ENCODE measurements around the gene ZNF512B. TPM values are rescaled to one million over a fixed set of nuclear protein-coding genes. Genes with fewer than 3 reads are reported as not detected.
A peak's percentile ranks its signal among the peaks of the same experiment; 100 is the strongest.
"Not testable (repeated sequence)": the region's sequence is repeated elsewhere in the genome, so short reads cannot be mapped to it uniquely, and the experiment has no call there.

ZNF512B gene, protein sequence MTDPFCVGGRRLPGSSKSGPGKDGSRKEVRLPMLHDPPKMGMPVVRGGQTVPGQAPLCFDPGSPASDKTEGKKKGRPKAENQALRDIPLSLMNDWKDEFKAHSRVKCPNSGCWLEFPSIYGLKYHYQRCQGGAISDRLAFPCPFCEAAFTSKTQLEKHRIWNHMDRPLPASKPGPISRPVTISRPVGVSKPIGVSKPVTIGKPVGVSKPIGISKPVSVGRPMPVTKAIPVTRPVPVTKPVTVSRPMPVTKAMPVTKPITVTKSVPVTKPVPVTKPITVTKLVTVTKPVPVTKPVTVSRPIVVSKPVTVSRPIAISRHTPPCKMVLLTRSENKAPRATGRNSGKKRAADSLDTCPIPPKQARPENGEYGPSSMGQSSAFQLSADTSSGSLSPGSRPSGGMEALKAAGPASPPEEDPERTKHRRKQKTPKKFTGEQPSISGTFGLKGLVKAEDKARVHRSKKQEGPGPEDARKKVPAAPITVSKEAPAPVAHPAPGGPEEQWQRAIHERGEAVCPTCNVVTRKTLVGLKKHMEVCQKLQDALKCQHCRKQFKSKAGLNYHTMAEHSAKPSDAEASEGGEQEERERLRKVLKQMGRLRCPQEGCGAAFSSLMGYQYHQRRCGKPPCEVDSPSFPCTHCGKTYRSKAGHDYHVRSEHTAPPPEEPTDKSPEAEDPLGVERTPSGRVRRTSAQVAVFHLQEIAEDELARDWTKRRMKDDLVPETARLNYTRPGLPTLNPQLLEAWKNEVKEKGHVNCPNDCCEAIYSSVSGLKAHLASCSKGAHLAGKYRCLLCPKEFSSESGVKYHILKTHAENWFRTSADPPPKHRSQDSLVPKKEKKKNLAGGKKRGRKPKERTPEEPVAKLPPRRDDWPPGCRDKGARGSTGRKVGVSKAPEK
- 10 to 100 TPM in 1 of 2 donors, 1 to 10 TPM in 1; 10.0 to 21.4 TPM for total RNA-seq

DNA sequence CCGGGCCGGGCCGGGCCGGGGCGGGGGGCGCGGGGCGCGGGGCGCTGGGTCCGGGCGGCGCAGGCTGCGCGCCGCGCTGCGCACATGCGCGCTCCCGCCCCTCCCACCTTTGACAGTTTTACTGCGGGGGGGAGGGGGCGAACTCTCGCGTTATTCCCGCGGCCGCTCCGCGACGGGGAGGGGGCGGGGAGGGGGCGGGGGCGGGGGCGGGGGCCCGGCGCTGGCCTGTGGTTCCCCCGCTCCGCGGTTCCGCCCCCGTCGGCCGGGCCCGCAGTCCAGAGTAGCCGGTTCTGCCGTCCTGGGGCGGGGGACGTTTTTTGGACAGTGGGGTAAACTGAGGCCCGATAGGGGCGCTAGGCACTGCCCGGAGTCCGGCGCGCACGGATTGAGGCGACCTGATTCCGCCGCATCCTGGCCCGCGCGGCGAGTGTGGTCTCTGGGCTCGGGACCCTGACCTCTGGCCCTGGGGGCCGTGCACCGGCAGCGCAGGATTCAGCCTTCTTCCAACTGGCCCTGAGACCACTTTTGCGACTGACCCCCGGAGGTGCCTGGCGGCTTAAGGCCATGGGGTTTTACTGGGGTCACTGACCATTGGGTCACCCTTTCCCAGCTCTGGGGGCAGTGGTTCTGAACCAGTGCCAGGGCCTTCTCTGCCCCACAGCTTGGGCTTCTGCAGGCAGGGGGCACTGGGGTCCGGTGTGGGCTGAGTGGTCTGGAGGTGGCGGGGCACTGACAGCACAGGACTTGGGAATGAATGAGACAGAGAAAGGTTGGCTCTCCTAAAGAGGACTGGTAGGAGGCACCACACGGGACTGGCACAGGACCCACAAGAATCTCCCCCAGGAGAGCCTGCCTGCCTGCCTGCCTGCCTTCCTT lies at the start of gene ZNF512B:
Gene ZNF512B (minus strand): TSS at position 93 of the 876 bp plus-strand sequence. CDS start 1,980 bp downstream, outside the sequence.
- peak; percentile 58 to 72 for DNase-seq (ENCODE audit: low spot score in 2 of 2)
- peak within 1 kb of the TSS; percentile 87 to 88 for H3K27ac Mint-ChIP-seq
- H3K9me3 Mint-ChIP-seq = no peaks in the 10 kb centered on the region
- peak; percentile 50 to 73 for ATAC-seq
- peaks cover 12 to 23% of the 10 kb centered on the region in 2 donors for H3K36me3 Mint-ChIP-seq

DNA sequence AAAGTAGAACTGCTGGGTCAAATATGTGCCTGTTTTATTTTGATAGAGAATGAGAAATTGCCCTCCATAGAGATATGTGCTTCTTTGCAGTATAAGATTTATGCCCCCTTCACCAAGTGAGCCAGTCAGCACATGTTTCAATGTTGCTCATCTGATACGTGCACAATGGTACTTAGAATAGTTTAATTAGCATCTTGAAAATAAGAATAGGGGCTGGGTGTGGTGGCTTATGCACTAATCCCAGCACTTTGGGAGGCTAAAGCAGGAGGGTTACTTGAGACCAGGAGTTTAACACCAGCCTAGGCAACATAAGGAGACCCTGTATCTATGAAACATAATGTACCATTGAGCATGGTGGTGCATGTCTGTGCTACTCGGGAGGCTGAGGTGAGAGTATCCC lies 45.9 kb upstream of the ZNF512B start:
- Mint-ChIP-seq H3K27ac (peak overlapping the region; percentile 24 to 79), H3K9me3 (no peaks in the 10 kb centered on the region), H3K36me3 (peaks cover 37 to 55% of the 10 kb centered on the region in 2 donors)
- DNase-seq (ENCODE audit: low spot score in 2 of 2) (no peak), ATAC-seq (no peak)

DNA sequence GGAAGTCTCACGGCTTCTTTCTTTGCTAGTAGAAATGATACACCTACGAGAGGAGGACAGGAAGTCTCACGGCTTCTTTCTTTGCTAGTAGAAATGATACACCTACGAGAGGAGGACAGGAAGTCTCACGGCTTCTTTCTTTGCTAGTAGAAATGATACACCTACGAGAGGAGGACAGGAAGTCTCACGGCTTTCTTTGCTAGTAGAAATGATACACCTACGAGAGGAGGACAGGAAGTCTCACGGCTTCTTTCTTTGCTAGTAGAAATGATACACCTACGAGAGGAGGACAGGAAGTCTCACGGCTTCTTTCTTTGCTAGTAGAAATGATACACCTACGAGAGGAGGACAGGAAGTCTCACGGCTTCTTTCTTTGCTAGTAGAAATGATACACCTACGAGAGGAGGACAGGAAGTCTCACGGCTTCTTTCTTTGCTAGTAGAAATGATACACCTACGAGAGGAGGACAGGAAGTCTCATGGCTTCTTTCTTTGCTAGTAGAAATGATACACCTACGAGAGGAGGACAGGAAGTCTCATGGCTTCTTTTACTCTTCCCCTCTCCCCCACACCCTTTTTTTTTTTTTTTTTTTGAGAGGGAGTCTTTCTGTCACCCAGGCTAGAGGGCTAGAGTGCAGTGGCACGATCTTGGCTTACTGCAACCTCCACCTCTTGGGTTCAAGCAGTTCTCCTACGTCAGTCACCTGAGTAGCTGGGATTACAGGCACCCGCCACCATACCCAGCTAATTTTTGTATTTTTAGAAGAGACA lies 42.8 kb upstream of the ZNF512B start:
- peaks cover 51 to 63% of the 10 kb centered on the region in 2 donors for H3K36me3 Mint-ChIP-seq
- peak overlapping the region; percentile 90 to 95 for H3K27ac Mint-ChIP-seq
- not testable (repeated sequence) for H3K9me3 Mint-ChIP-seq; DNase-seq (ENCODE audit: low spot score in 2 of 2); ATAC-seq

DNA sequence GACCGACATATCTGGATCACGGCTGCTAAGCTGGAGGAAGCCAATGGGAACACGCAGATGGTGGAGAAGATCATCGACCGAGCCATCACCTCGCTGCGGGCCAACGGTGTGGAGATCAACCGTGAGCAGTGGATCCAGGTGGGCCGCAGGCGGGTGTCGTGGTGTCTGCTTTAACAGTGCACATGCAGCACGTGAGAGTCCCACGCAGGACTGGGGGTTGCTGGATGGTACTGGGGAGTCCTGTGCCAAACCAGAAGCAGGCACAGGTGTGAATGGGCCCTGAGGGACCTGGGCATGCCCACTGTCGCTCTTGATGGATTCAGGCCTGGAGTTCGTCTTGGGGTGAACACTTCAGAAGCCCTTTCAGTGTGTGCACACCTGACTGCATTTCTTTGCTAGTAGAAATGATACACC lies 41.6 kb upstream of the ZNF512B start:
- Mint-ChIP-seq H3K27ac (peak overlapping the region; percentile 44 to 84), H3K36me3 (peaks cover 48 to 57% of the 10 kb centered on the region in 2 donors), H3K9me3 (peaks cover 5 to 10% of the 10 kb centered on the region in 2 donors)
- ATAC-seq (peak in 1 of 2 donors; percentile 48), DNase-seq (ENCODE audit: low spot score in 2 of 2) (peak in 1 of 2 donors; percentile 16)

DNA sequence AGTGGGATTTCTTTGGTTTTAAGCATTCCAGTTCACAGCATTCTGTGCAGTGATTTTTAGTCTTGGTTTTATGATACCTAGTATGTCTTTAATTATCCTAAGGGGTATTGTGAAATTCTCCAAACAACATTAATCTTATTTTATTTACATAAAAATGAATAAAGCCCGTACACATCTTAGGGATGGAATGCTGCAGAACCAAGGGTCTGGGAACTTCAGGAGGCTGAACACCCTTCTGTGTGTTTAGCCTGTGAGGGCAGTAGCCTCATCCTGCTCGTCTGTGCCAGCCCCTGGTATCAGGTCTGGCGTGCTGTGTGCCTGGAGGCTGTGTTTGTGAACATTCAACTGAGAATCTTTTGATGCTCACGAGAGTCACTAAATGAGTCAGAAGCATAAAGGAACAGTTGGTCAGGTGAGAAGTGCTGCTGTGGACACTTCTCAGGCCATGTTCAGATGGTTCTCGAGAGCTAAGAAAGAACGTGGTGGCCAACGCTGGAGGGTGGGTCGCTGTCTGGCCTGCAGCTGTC lies 41.0 kb upstream of the ZNF512B start:
- no peak for DNase-seq (ENCODE audit: low spot score in 2 of 2)
- peaks cover 49 to 56% of the 10 kb centered on the region in 2 donors for H3K36me3 Mint-ChIP-seq
- peak; percentile 48 to 67 for ATAC-seq
- H3K27ac Mint-ChIP-seq = peak overlapping the region; percentile 84
- H3K9me3 Mint-ChIP-seq = peaks cover 5 to 10% of the 10 kb centered on the region in 2 donors

DNA sequence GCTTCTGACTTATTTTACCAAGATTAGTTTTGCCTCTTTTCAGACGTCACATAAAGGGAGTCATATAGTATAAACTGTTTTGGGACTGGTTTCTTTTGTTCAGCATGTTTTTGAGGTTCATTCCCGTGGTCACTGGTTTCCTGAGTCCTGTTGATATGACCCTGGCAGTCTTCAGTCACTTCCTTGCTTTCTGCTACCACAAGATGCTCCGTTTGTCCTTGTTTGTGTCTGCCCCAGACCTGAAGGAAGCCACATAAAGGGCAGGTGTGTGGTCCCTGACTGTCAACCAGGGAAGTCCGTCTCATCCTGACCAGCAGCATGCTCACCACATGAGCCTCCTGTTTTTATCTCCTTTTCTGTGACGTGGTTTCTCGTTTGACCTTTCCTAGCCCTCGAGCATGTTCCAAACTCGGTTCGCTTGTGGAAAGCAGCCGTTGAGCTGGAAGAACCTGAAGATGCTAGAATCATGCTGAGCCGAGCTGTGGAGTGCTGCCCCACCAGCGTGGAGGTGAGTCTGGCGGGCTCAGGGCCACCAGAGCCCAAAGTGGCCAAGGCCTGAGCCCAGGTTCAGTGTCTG lies 40.2 kb upstream of the ZNF512B start:
- Mint-ChIP-seq H3K27ac (peak overlapping the region; percentile 10 to 84), H3K36me3 (peaks cover 48 to 51% of the 10 kb centered on the region in 2 donors), H3K9me3 (peaks cover 5 to 10% of the 10 kb centered on the region in 2 donors)
- ATAC-seq (peak; percentile 54 to 83), DNase-seq (ENCODE audit: low spot score in 2 of 2) (peak; percentile 22 to 81)

DNA sequence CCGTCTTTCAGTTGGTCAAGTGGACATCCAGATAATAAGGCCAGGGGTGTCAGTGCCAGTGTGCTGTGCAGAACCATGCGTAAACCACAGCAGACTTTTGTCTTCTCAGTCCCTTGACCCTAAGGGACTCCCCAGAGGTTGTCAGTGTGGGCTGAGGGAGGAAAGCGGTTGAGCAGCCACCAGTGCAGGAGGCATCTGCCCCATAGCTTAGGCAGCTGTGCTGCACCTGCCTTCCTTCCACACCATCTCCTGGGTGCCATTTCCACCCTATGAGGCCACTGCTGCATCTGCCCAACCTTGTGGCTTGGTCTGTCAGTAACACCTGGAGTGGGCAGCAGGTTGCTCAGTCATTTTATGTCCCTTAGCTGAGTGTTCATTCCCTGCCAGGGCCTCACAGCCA lies 37.2 kb upstream of the ZNF512B start:
- peak in 1 of 2 donors; percentile 17 for ATAC-seq

DNA sequence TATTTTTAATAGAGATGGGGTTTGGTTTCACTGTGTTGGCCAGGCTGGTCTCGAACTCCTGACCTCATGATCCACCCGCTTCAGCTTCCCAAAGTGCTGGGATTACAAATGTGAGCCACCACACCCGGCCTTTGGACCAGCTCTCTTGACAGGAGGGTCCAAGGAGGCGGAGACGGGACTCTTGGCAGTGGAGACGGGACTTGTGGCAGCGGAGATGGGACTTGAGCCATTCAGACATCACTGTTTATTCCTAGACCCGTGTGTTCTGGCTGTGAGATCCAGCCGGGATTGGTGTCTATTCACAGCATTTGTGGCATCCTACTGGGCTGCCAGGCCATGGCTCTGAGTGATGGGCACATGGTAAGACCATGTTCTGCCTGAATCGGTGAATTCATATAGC lies 36.8 kb upstream of the ZNF512B start:
- ATAC-seq (no peak), DNase-seq (ENCODE audit: low spot score in 2 of 2) (no peak)
- Mint-ChIP-seq H3K36me3 (peaks cover 37 to 47% of the 10 kb centered on the region in 2 donors), H3K27ac (peak overlapping the region in 1 of 2 donors; percentile 50), H3K9me3 (peaks cover 5 to 10% of the 10 kb centered on the region in 2 donors)

More for the DNA sequence above, 37.2 kb upstream of the ZNF512B start:
- Mint-ChIP-seq H3K27ac (peak overlapping the region in 1 of 2 donors; percentile 50), H3K36me3 (peaks cover 33 to 45% of the 10 kb centered on the region in 2 donors), H3K9me3 (peaks cover 5 to 10% of the 10 kb centered on the region in 2 donors)
- no peak for DNase-seq (ENCODE audit: low spot score in 2 of 2)

DNA sequence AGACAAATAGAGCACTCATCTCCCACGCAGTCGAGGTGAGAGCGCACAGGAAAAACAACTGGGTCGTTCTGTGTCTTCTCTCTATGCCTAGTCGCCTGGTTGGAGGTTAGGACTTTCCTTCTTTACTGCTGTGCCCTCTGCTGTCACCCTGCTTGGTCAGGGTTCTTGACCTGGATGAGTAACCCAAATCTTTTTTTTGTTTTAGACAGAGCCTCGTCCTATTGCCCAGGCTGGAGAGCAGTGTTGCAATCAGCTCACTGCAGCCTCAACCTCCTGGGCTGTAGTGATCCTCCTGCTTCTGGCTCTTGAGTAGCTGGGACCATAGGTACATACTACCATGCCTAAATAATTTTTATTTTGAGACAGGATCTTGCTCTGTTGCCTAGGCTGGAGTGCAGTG lies 35.7 kb upstream of the ZNF512B start:
- Mint-ChIP-seq H3K9me3 (peaks cover 5 to 10% of the 10 kb centered on the region in 2 donors), H3K36me3 (peaks cover 34 to 49% of the 10 kb centered on the region in 2 donors), H3K27ac (peak overlapping the region; percentile 44 to 53)

DNA sequence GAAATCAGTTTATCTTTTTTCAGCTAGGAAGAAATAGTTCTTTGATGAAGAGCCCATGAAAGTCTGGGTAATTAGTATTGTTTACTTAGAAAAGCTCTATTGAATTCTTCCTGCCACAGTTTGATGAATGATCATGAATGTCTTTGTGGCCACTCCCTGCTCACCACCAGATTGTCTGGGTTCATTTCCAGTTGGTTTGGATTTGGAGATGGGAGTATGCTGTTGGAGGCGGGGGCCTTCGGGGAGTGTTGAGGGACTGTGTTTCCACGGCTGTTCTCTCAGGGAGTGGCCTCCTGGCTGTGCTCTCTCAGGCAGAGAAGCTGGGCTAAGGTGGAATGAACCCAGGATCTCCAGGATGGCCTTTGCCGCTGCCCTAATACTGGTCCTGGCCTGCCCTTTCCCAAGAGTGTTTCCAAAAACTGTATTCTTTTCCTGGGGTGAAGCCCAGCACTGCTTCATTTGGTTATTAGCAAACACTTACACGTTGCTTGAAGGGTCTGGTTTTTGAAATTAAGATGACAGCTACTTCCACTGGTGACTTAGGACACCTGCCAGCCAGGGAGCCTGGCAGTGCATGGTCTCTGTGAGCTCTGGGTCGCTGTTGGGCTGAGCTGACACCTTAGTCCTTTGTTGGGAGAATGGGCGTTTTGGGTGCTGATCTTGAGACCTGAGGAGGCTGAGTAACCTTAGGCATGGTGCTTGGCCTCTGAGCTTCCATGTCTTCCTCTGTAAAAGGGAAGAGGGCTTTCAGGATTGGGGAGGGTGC lies 34.4 kb upstream of the ZNF512B start:
- H3K36me3 Mint-ChIP-seq = peaks cover 22 to 38% of the 10 kb centered on the region in 2 donors
- H3K27ac Mint-ChIP-seq = peak overlapping the region in 1 of 2 donors; percentile 74
- DNase-seq (ENCODE audit: low spot score in 2 of 2) = no peak
- H3K9me3 Mint-ChIP-seq = peaks cover 5 to 10% of the 10 kb centered on the region in 2 donors
- no peak for ATAC-seq

More for the DNA sequence above, 35.7 kb upstream of the ZNF512B start:
- ATAC-seq (peak in 1 of 2 donors; percentile 9), DNase-seq (ENCODE audit: low spot score in 2 of 2) (no peak)

DNA sequence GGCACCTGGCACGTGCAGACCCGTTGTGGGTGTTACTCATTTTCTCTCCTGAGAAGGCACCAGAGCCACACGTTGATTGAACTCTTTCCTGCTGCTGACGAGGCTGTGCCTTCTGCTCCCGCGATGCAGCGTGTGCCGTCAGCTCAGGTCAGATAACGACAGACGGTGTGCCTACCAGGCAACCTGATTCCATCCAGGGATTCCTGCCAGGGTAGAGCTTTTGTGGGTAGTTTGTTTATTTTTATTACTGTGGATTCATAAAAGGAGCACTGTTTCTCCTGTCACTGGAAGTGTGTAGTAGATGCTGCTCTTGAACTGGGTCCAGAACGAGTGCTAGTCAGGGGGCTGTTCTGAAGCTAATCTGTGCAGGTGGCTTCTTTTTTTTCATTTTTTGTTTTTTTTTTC lies 31.9 kb upstream of the ZNF512B start:
- Mint-ChIP-seq H3K9me3 (no peaks in the 10 kb centered on the region), H3K36me3 (peaks cover 11 to 31% of the 10 kb centered on the region in 2 donors), H3K27ac (peak overlapping the region; percentile 57 to 96)
- ATAC-seq = peak; percentile 65 to 70
- peak in 1 of 2 donors; percentile 24 for DNase-seq (ENCODE audit: low spot score in 2 of 2)

DNA sequence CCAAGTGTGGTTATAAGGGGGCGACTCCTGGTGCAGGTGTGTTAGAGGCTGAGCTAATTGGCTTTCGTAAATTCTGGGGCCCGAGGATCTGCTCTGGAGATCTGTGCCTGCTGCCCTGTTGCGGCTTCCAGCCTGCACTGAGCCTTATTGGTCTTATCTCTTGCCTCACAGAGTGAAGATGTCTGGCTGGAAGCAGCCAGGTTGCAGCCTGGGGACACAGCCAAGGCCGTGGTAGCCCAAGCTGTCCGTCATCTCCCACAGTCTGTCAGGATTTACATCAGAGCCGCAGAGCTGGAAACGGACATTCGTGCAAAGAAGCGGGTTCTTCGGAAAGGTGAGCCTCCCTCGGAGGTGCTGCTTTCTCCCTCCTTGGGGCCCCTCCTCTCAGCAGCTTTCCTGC lies 31.2 kb upstream of the ZNF512B start:
- Mint-ChIP-seq H3K9me3 (no peaks in the 10 kb centered on the region), H3K36me3 (peaks cover 11 to 31% of the 10 kb centered on the region in 2 donors), H3K27ac (peak overlapping the region; percentile 44 to 57)
- ATAC-seq (no peak), DNase-seq (ENCODE audit: low spot score in 2 of 2) (no peak)

DNA sequence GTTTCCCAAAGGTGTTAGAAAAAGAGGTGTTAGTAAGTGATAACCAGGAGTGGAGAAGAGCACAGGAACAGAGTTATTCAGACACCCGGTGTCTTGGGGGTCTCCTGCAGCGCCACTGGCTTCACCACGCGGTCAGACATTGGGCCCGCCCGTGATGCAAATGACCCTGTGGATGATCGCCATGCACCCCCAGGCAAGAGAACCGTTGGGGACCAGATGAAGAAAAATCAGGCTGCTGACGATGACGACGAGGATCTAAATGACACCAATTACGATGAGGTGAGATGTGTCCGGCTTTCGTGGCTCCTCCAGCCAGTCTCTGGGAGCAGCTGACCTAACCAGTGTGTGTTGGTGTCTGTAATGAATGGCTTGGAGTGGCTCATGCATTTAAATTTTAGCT lies 13.2 kb upstream of the ZNF512B start:
- ATAC-seq = no peak
- DNase-seq (ENCODE audit: low spot score in 2 of 2) = no peak
- Mint-ChIP-seq H3K27ac (peak overlapping the region; percentile 79 to 93), H3K36me3 (peaks cover 27 to 29% of the 10 kb centered on the region in 2 donors), H3K9me3 (no peaks in the 10 kb centered on the region)

Measured in activated naive CD4-positive, alpha-beta T cell treated with anti-CD3 and anti-CD28 coated beads, Interleukin-2, amount 50 U/mL, for 72 hours (primary cell).